Osteoblast (primary cell): ENCODE measurements around the gene LMAN1L. TPM values are rescaled to one million over a fixed set of nuclear protein-coding genes. Genes with fewer than 3 reads are reported as not detected.

ENCODE experiments used
- DNase-seq: peaks from one replicate; pipeline ENCODE4 v3.0.0; 2011; ENCODE audit warnings: low spot score, mixed read lengths; ENCODE audit not compliant: insufficient read length; ENCODE audit errors: missing footprints
- H2AFZ ChIP-seq: 2 replicates; pipeline ENCODE4 v1.6.0; 2011; ENCODE audit warnings: mild to moderate bottlenecking, low read length
- H3K27ac ChIP-seq: 2 replicates; pipeline ENCODE4 v1.5.1; 2011; ENCODE audit warnings: mild to moderate bottlenecking, low read depth, low read length, moderate library complexity
- H3K27me3 ChIP-seq: 2 replicates; pipeline ENCODE4 v1.6.0; 2012; ENCODE audit warnings: mild to moderate bottlenecking, control low read depth, inconsistent platforms, low read length, moderate library complexity; ENCODE audit not compliant: insufficient read depth
- H3K36me3 ChIP-seq: 2 replicates; pipeline ENCODE4 v1.5.1; 2011; ENCODE audit warnings: mild to moderate bottlenecking, low read length, control low read depth, moderate library complexity; ENCODE audit not compliant: insufficient read depth
- H3K4me1 ChIP-seq: 2 replicates; pipeline ENCODE4 v1.5.1; 2011; ENCODE audit warnings: mild to moderate bottlenecking, low read length, control low read depth, moderate library complexity; ENCODE audit not compliant: insufficient read depth
- H3K4me2 ChIP-seq: 2 replicates; pipeline ENCODE4 v1.6.0; 2011; ENCODE audit warnings: mild to moderate bottlenecking, low read length; ENCODE audit not compliant: insufficient read depth
- H3K4me3 ChIP-seq: fragments of 200-600 bp; sonication (generic); 3 replicates; pipeline ENCODE4 v1.5.1; 2012; ENCODE audit warnings: mild to moderate bottlenecking, low read length, inconsistent platforms; ENCODE audit not compliant: insufficient read depth
- H3K79me2 ChIP-seq: 2 replicates; pipeline ENCODE4 v1.6.0; 2012; ENCODE audit warnings: mild to moderate bottlenecking, low read length, control low read depth, inconsistent platforms; ENCODE audit not compliant: insufficient read depth
- H3K9me3 ChIP-seq: 2 replicates; pipeline ENCODE4 v1.5.1; 2011; ENCODE audit warnings: low read depth, low read length, control low read depth
- H4K20me1 ChIP-seq: 2 replicates; pipeline ENCODE4 v1.6.0; 2012; ENCODE audit warnings: mild to moderate bottlenecking, low read length, control low read depth; ENCODE audit not compliant: insufficient read depth
- total RNA-seq: library from RNA; depleted of rRNA; stranded (reverse); fragments of >200 nt; gene quantifications from 2 replicates; pipeline ENCODE4 v1.2.3, GENCODE V29; 2012
- TF ChIP-seq, protein P1 (sequence below): IDR thresholded peaks from 2 replicates; pipeline ENCODE4 v1.5.1; 2011; ENCODE audit warnings: mild to moderate bottlenecking, low read depth, low read length, moderate library complexity; ENCODE audit errors: extremely low read depth

LMAN1L gene
- total RNA-seq, 1 donor, result not detected

DNA sequence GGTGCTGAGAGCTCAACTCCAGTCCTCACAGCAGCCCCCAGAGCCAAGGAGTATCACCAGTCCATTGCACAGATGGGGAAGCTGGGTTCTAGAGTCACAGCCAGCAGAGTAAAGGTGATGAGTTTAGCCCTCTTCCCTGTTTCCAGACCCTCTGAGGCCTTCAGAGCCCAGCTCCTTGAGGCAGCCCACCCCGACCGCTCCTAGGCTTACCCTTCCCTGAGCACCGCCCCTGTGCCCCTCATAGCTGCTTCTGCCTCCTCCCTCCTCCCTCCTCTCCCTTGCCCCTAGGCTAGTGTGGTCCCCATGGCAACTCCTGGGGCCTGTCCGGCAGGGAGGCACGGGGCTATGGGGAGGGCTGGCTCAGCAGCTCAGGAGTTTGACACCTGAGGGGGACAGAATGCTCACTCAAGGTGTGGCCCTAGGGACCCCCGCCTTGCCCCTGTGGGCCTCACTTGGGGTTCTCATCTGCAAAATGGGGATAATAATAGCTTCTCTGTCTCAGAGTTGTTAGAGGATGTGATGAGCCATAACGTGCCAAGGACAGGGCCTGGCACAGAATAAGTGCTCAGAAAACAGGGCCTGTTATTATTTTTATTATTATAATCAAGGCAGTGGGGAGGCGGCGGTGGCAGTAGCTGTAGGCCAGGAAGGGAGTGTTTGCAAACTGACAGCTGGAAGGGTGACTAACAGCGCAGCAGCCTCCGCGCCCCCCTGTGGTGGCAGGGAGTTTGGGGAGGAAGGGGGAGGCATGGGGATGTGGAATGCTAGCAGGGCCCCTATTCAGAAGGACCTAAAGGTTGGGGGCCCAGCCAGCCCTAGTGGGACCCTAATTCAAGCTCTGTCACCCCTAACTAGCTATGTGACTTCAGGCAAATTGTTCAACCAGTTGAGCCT lies 19.3 kb upstream of the LMAN1L start:
- Histone ChIP-seq H3K36me3 (no peaks in the 10 kb centered on the region), H3K79me2 (peaks cover 96% of the 10 kb centered on the region), H2AFZ (no peak overlapping the region), H3K4me1 (peaks cover 36% of the 10 kb centered on the region), H4K20me1 (peaks cover 69% of the 10 kb centered on the region), H3K27ac (peak overlapping the region; percentile 41), H3K4me2 (no peak overlapping the region), H3K9me3 (no peaks in the 10 kb centered on the region), H3K4me3 (no peak overlapping the region), H3K27me3 (no peaks in the 10 kb centered on the region)
- peak; percentile 90 for DNase-seq
- TF ChIP-seq, protein P1, sequence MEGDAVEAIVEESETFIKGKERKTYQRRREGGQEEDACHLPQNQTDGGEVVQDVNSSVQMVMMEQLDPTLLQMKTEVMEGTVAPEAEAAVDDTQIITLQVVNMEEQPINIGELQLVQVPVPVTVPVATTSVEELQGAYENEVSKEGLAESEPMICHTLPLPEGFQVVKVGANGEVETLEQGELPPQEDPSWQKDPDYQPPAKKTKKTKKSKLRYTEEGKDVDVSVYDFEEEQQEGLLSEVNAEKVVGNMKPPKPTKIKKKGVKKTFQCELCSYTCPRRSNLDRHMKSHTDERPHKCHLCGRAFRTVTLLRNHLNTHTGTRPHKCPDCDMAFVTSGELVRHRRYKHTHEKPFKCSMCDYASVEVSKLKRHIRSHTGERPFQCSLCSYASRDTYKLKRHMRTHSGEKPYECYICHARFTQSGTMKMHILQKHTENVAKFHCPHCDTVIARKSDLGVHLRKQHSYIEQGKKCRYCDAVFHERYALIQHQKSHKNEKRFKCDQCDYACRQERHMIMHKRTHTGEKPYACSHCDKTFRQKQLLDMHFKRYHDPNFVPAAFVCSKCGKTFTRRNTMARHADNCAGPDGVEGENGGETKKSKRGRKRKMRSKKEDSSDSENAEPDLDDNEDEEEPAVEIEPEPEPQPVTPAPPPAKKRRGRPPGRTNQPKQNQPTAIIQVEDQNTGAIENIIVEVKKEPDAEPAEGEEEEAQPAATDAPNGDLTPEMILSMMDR, result peak; percentile 42

DNA sequence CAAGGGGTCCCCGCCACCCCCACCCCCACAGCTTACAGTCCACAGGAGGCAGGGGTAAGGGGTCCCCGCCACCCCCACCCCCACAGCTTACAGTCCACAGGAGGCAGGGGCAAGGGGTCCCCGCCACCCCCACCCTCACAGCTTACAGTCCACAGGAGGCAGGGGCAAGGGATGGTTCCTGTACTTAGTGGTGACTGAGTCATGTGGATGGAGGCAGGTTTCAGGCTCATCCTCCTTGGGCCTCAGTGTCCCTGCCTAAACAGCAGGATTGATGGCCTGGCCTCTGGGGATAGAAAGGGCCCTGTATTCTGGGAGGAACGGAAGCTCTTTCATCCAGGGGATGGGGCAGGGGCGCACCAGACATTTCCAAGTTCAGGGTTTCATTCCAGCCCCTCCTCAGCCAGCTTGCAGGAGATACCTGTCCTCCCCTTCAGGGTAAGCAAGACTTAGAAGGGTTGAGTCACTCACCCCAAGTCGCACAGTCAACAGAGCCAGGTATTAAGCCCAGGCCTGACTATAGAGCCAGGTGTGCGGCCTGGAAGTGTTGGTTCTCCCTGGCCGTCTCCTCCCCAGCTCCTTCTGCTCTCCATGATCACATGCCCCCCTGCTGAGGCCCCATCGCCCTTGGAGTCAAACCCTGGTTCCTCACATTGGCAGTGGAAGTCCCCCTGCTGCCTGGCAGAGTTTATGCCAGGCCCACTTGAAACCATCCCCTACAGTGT lies 18.2 kb upstream of the LMAN1L start:
- TF ChIP-seq, protein P1, result no peak
- Histone ChIP-seq H3K27me3 (no peaks in the 10 kb centered on the region), H3K9me3 (no peaks in the 10 kb centered on the region), H4K20me1 (peaks cover 64% of the 10 kb centered on the region), H3K27ac (no peak overlapping the region), H3K4me3 (no peak overlapping the region), H3K4me2 (no peak overlapping the region), H3K36me3 (peaks cover 4% of the 10 kb centered on the region), H2AFZ (no peak overlapping the region), H3K4me1 (peaks cover 26% of the 10 kb centered on the region), H3K79me2 (peaks cover 96% of the 10 kb centered on the region)
- DNase-seq, result peak; percentile 36

DNA sequence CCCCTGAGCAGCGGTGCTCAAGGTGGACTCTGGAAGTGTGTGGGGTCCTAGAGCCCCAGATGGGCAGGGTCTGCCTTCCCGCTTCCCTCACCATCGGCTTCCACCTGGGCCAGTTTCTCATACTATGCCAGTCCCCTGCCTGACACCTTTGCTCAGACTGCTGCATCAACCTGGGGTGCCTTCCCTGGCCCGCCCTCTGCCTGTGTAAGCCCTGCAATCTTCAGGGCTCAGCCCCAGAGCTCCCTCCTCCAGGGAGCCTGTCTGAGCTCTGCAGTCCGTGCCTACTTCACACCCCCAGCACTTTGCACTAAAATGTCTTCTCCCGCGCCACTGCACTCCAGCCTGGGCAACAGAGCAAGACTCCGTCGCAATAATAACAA lies 17.7 kb upstream of the LMAN1L start:
- Histone ChIP-seq H3K36me3 (peaks cover 7% of the 10 kb centered on the region), H4K20me1 (peaks cover 64% of the 10 kb centered on the region), H3K27ac (no peak overlapping the region), H3K27me3 (no peaks in the 10 kb centered on the region), H2AFZ (no peak overlapping the region), H3K79me2 (peaks cover 96% of the 10 kb centered on the region), H3K4me1 (peaks cover 22% of the 10 kb centered on the region), H3K4me2 (no peak overlapping the region), H3K4me3 (no peak overlapping the region), H3K9me3 (no peaks in the 10 kb centered on the region)
- DNase-seq, result no peak
- TF ChIP-seq, protein P1, result no peak
